Activated CD4-positive, alpha-beta T cell treated with anti-CD3 and anti-CD28 coated beads for 4 hours (primary cell): Measurements from ENCODE around the gene TFEB.

Experiments
- DNase-seq, 2 donors: peaks; one replicate each; pipeline ENCODE4 v3.0.0-alpha.2; 2020

TFEB gene

GRCh38 chr6:41763470-41763869, 28.1 kb upstream of the TFEB start:
- no peak for DNase-seq

DNA sequence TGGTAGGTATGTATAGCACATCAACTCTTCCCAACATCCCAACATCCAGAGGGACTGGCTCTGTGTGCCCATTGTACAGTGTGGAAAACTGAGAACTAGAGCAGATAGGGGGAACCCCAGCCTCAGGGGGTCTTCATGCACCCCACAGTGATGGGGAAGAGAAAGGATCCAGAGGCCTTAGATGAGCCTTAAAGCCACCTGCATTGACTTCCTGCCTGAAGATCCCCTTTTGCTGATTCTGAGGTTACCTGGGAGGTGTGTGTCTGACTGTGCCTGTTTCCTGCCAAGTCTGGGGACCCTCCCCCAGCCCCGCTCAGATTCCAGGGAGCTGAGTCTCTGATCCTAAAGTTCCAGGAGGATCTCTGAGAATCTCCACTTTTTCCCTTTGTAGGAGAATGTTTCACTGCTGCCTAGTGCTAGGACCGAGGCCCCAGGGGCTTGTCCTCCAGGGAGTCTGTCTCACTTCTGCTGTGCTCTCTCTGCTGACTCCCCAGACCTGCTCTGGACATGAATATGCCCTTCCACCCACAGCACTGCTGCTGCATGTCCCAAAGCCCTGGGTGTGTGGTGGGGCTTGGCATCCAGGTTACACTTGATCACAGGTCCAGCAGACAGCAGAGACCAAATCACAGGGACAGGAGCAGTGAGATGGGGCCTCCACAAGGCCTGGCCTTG, 24.6 kb upstream of the TFEB start:
- DNase-seq: no peak

- DNase-seq: no peak
Measured at GRCh38 chr6:41759106-41759904, 23.9 kb upstream of the TFEB start.

GRCh38 chr6:41758641-41759035, 23.2 kb upstream of the TFEB start:
- DNase-seq: no peak

GRCh38 chr6:41757931-41758640, 22.7 kb upstream of the TFEB start:
- DNase-seq: peak in 1 of 2 donors; percentile 23

- no peak for DNase-seq
Measured at GRCh38 chr6:41757271-41757670, 21.9 kb upstream of the TFEB start.

DNA sequence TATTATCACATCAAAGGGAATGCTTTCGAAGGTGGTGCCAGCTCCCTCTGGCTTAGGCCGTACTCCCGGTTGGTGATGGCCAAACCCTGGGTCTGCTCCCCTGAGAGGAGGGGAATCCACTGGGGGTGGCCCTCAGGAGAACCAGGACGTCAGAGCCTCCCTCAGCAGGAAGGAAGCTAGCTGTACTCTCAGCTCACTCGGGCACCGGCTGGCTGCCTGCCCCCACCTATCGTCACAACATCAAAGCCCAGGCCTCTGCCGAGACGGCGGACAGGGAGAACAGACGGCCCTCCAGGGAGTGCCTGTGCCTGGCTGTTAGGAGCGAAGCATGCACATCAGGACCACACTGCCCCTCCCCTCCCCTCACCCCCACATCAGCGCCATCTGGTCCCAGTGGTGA, 20.9 kb upstream of the TFEB start:
- DNase-seq: no peak

GRCh38 chr6:41755895-41756294, 20.5 kb upstream of the TFEB start:
- DNase-seq: no peak

GRCh38 chr6:41750374-41750773, 15.0 kb upstream of the TFEB start:
- no peak for DNase-seq

- no peak for DNase-seq
Measured at GRCh38 chr6:41748542-41748941, 13.1 kb upstream of the TFEB start.

GRCh38 chr6:41748102-41748477, 12.7 kb upstream of the TFEB start:
- DNase-seq: no peak

DNA sequence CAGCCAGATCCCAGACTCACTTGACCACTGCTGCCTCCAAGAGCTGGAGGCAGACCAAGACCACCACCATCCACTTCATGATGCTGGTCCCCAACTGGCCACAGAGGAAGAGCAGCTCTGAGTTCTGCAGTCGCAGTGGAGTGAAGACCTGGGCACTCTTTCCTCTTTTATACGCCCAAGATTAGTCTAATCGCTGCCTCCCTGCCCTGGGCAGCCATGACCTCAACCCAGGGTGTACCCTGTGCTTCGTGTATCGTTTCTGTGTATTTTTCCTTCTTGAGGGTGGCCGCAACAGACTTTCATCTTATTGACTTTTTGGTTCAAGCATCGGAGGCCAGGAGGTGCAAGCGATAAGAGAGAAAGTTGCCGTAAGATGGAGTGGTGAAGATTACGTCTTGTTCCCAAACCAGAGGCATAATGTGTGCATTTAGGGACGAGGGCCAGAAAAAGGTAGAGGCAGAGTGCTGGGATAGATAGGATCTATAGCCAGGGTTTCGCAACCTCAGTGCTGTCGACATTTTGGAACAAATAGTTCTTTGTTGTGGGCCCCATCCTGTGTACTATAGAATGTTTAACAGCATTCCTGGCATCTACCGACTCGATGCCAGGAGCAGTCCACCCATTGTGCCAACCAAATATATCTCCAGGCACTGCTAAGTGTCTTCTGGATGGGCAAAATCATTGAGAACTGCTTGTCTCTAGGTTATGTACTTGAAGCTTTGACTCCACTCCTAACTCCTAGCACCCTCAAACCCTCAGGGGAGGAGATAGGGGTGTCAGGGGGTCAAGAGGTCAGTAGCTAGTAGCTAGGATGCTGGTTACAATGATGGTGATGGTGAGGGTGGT, 12.1 kb upstream of the TFEB start, which contains the start of gene PGC:
TSS of gene PGC (minus strand) at position 142 of the 846 bp plus-strand sequence. CDS start at position 79, 63 bp downstream.
- DNase-seq: no peak

DNA sequence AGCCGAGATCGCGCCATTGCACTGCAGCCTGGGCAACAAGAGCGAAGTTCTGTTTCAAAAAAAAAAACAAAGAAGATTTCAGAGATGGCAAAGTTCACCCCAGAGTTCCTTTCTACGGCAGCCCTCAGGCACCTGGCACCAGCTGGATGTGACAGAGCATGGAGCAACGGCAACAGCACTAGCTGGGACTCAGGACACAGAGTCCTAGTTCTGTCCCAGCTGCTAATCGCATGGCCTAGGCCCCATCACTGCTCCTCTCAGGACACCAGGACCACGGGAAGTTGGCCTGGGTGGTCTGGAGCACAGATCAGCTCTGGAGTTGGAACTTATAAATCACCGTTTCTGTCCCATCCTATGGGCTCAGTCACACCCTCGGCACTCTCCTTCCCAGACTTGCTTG, 10.7 kb upstream of the TFEB start:
- DNase-seq: no peak

GRCh38 chr6:41744236-41744787, 8.9 kb upstream of the TFEB start:
- no peak for DNase-seq

GRCh38 chr6:41743406-41744235, 8.2 kb upstream of the TFEB start:
- no peak for DNase-seq

GRCh38 chr6:41741625-41742490, 6.5 kb upstream of the TFEB start:
- no peak for DNase-seq

GRCh38 chr6:41740366-41741162, 5.2 kb upstream of the TFEB start:
- no peak for DNase-seq

- DNase-seq: no peak
Measured at GRCh38 chr6:41739041-41739440, 3.6 kb upstream of the TFEB start.

DNA sequence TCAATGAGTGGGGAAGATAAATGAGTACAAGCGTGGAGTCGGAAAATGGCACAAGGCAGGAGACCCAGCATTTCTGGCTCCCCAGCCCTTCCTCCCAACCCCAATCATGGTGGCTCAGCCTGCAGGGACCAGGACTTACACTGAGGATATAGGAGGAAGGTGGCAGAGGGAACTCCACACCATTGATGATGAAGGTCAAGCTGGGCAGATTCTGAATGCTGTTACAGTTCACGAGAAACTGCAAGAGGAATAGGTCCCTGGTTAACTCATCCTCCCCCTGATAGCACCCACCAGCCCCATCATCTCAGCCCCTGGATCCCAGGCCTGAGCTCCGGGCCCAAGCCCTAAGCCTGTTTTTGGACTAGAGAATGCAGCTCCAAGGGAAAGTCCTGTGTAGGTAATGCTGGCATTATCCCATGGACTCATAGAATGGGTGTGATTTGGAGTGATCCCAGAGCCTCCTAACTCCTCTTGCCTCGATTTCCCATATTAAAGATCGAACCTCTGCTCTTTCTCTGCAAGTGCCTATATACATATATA, 2.3 kb upstream of the TFEB start:
- DNase-seq: no peak
